WERI-Rb-1 (cell line): ENCODE measurements around the gene TAF4.

Experiments used
- DNase-seq: peaks from one replicate; pipeline ENCODE4 v3.0.0-alpha.2; 2020
- H3K27ac ChIP-seq: fragments of 250-450 bp; sonication (Bioruptor Pico); 2 replicates; pipeline ENCODE4 v1.5.1; 2020; ENCODE audit warnings: mild to moderate bottlenecking, moderate library complexity
- H3K27me3 ChIP-seq: fragments of 250-450 bp; sonication (Bioruptor Pico); 2 replicates; pipeline ENCODE4 v1.5.1; 2021; ENCODE audit warnings: mild to moderate bottlenecking, low read depth, moderate library complexity; ENCODE audit not compliant: insufficient read depth, severe bottlenecking
- H3K36me3 ChIP-seq: fragments of 250-450 bp; sonication (Bioruptor Pico); 2 replicates; pipeline ENCODE4 v1.5.1; 2020; ENCODE audit warnings: mild to moderate bottlenecking, moderate library complexity
- H3K4me3 ChIP-seq: 2 replicates; pipeline ENCODE4 v1.5.1; 2011; ENCODE audit warnings: low read depth, mild to moderate bottlenecking, control low read depth, low read length
- H3K9me3 ChIP-seq: fragments of 250-450 bp; sonication (Bioruptor Pico); 2 replicates; pipeline ENCODE4 v1.5.1; 2021; ENCODE audit warnings: mild to moderate bottlenecking, moderate library complexity; ENCODE audit not compliant: severe bottlenecking
- CTCF ChIP-seq: IDR thresholded peaks from 2 replicates; pipeline ENCODE4 v1.5.1; 2011; ENCODE audit warnings: low read depth, mild to moderate bottlenecking, control low read depth, inconsistent platforms, low read length

Gene TAF4

DNA sequence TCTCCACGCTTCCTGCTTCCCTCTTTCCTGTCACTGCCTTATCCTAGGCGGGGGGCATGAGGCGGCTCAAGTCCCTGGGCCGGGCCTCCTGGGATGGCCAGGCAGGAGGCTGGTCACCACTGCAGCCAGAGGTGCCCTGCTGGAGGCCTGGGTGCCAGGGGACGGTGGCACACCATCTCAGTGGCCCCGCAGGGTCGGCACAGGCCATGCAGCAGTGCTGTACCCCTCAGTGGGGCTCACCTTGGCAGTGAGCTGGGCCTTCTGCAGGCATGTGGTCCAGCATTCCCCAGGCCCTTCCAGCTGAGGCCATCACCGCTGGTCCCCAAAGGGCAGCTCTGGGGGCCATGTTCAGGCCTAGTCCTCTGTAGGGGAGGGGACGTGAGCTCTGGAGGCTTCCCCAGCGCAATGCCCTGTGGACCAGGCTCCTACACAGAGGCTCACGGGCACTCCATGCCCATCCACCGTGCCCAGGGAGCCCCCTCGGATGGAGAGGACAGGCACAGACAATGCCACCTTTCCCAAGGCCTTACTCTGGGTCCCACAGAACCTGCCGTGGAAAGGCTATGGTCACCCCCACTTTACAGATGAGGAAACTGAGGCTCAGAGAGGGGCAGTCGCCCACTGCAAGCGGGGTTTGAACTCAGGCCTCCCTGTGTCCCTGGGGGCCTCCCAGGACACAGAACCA, 123.8 kb downstream of the TAF4 start:
- Histone ChIP-seq H3K27ac (no peak overlapping the region), H3K27me3 (no peaks in the 10 kb centered on the region), H3K9me3 (no peaks in the 10 kb centered on the region), H3K36me3 (no peaks in the 10 kb centered on the region), H3K4me3 (no peak overlapping the region)
- no peak for DNase-seq
- no peak for TF ChIP-seq CTCF

GRCh38 chr20:61940976-61941720, 124.5 kb downstream of the TAF4 start:
- Histone ChIP-seq H3K9me3 (no peaks in the 10 kb centered on the region), H3K27me3 (no peaks in the 10 kb centered on the region), H3K27ac (0 out of 2 replicates have a peak overlapping the region, but pooled peaks have one; percentile 3), H3K36me3 (no peaks in the 10 kb centered on the region), H3K4me3 (no peak overlapping the region)
- TF ChIP-seq CTCF = no peak
- peak; percentile 4 for DNase-seq

GRCh38 chr20:61940491-61940890, 125.2 kb downstream of the TAF4 start:
- H3K36me3 ChIP-seq = no peaks in the 10 kb centered on the region
- no peak for TF ChIP-seq CTCF
- H3K4me3 ChIP-seq = no peak overlapping the region
- H3K27ac ChIP-seq = no peak overlapping the region
- peak; percentile 44 for DNase-seq
- H3K9me3 ChIP-seq = no peaks in the 10 kb centered on the region
- H3K27me3 ChIP-seq = no peaks in the 10 kb centered on the region

DNA sequence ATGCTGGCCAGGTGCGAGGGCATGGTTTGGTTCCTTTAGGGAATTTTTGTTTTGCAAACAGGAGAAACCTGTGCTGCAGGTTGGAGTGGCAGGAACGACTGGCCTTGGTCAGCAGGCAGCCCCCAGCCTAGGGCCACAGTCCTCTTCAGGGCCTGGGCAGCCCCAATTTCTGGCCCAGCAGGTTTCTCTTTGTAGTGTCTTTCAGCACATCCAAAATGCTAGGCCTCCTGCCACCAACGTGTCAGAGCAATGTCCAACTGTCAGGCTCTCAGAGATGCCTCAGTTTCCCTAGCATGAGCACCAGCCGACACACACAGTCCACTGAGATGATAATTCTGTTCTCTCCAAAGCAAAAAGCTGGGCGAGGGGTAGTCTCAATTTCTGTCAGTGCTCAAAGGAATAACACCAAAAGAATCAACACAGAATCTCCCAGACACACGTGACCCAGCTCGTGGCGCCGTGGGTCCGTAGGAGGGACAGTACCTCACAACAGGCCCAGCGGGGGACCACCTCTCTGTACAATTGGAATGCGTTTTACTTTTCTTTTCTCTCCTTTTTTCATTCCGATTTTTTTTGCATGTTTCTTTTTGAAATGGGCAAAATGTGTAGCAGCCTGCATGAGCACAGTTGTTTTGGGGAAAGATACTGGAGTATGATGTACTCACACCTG, 125.9 kb downstream of the TAF4 start:
- no peak for TF ChIP-seq CTCF
- H3K27me3 ChIP-seq = no peaks in the 10 kb centered on the region
- no peak overlapping the region for H3K27ac ChIP-seq
- no peaks in the 10 kb centered on the region for H3K9me3 ChIP-seq
- H3K4me3 ChIP-seq = no peak overlapping the region
- H3K36me3 ChIP-seq = no peaks in the 10 kb centered on the region
- peak; percentile 2 for DNase-seq

GRCh38 chr20:61938839-61939690, 126.6 kb downstream of the TAF4 start:
- H3K36me3 ChIP-seq = no peaks in the 10 kb centered on the region
- no peaks in the 10 kb centered on the region for H3K27me3 ChIP-seq

More at GRCh38 chr20:61938839-61939690, 126.6 kb downstream of the TAF4 start:
- H3K4me3 ChIP-seq = no peak overlapping the region
- TF ChIP-seq CTCF = no peak
- peak; percentile 4 for DNase-seq
- H3K27ac ChIP-seq = no peak overlapping the region
- no peaks in the 10 kb centered on the region for H3K9me3 ChIP-seq
